ENCODE results near the gene SCAANT1.
A peak's percentile ranks its signal among the peaks of the same experiment; 100 is the strongest.

SCAANT1 gene

DNA sequence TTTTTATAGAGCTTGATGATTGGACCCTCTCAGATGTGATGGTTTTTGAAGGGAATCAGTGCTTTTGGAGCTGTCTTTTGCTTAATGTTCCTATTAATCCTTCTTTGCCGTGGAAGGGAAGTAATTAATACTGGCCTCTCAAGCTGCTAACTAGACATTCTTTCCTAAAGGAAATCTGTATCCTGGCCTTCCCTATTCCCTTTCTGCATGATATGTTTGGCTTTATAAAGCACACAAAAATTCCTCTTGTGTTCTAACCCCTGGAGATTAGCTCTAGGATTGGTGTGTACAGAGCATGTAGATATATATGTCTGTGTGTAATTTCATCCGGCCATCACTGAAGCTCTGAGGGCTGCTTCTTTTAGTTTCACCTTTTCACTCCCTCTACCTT lies 41.6 kb downstream of the SCAANT1 start:
- Histone ChIP-seq H3K9ac (ENCODE audit: low read length) (no peak overlapping the region), H2BK5ac (ENCODE audit: low read depth, low read length, poor library complexity, severe bottlenecking) (no peak overlapping the region), H3K27me3 (ENCODE audit: control insufficient read depth in 1 of 2, insufficient read depth in 1 of 2, low read length in 2 of 2) (no peaks in the 10 kb centered on the region), H4K8ac (ENCODE audit: low read length) (no peak overlapping the region), H3K14ac (ENCODE audit: low read length in 2 of 2) (no peak overlapping the region), H3K79me1 (replicated peaks; ENCODE audit: low read length, poor library complexity, severe bottlenecking) (peaks cover 23% of the 10 kb centered on the region), H3K4me3 (ENCODE audit: insufficient read depth in 1 of 2, low read depth in 1 of 2, low read length in 2 of 2) (no peak overlapping the region), H2BK12ac (ENCODE audit: low read length in 2 of 2) (no peak overlapping the region), H2AFZ (ENCODE audit: low read depth, low read length) (no peak overlapping the region), H3K9me3 (ENCODE audit: control insufficient read depth, low read length) (no peaks in the 10 kb centered on the region), H2BK120ac (ENCODE audit: low read depth, low read length) (no peak overlapping the region), H3K23ac (ENCODE audit: low read length in 2 of 2) (no peak overlapping the region), H3K4ac (ENCODE audit: low read depth in 1 of 2, low read length in 2 of 2) (no peak overlapping the region), H3K4me2 (ENCODE audit: low read length, poor library complexity, severe bottlenecking) (no peak overlapping the region), H3K27ac (ENCODE audit: low read length, poor library complexity, severe bottlenecking) (no peak overlapping the region), H3K4me1 (ENCODE audit: control insufficient read depth, insufficient read depth, low read depth, low read length) (peaks cover 3% of the 10 kb centered on the region), H2BK15ac (ENCODE audit: low read depth, poor library complexity, severe bottlenecking) (no peak overlapping the region), H3K18ac (ENCODE audit: low read depth in 1 of 2, low read length in 2 of 2) (no peak overlapping the region), H4K91ac (ENCODE audit: low read length) (no peak overlapping the region), H3K36me3 (ENCODE audit: control insufficient read depth in 1 of 2, insufficient read depth in 2 of 2, low read depth in 1 of 2, low read length in 2 of 2) (peaks cover 4 to 13% of the 10 kb centered on the region in 2 experiments), H2AK5ac (ENCODE audit: low read length, severe bottlenecking) (no peak overlapping the region)
- 86% methylated on average over 1 of the region's 2 CpGs for WGBS
- DNase-seq = no peak

DNA sequence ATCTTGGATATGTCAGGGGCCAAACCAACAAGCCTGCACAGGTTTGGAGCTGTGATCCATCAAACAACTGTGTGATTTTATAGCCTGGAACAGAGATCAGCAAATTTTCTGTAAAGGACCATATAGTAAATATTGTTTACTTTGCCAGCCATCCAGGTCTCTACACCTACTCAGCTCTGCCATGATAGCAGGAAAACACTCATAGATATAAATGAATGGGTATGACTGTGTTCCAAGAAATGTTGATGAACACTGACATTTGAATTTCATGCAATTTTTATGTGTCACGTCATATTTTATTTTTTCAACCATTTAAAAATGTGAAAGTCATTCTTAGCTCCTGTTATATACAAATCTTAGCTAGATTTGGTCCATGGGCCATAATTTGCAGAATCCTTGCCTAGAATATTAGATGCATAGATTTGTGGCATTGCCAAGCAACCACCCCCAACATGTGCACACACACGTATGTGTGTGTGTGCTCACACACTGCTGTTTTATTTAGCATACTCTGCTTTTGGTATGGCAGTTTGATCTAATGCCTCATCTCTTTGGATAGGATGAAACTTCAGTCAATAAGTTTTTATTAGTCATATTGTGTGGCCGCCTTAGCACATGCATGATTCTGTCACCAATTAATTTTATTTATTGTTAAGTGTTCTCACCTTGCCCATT lies 42.1 kb downstream of the SCAANT1 start:
- H3K4me2 ChIP-seq (ENCODE audit: low read length, poor library complexity, severe bottlenecking) = no peak overlapping the region
- H3K9ac ChIP-seq (ENCODE audit: low read length) = no peak overlapping the region
- no peak overlapping the region for H3K18ac ChIP-seq (ENCODE audit: low read depth in 1 of 2, low read length in 2 of 2)
- no CpG with 5 or more reads among the region's 3 CpGs for WGBS
- no peak overlapping the region for H4K91ac ChIP-seq (ENCODE audit: low read length)
- H2BK15ac ChIP-seq (ENCODE audit: low read depth, poor library complexity, severe bottlenecking) = no peak overlapping the region
- no peak overlapping the region for H2BK120ac ChIP-seq (ENCODE audit: low read depth, low read length)
- DNase-seq = no peak
- H3K36me3 ChIP-seq (ENCODE audit: control insufficient read depth in 1 of 2, insufficient read depth in 2 of 2, low read depth in 1 of 2, low read length in 2 of 2) = peaks cover 4 to 13% of the 10 kb centered on the region in 2 experiments
- H2BK12ac ChIP-seq (ENCODE audit: low read length in 2 of 2) = no peak overlapping the region
- no peak overlapping the region for H2AK5ac ChIP-seq (ENCODE audit: low read length, severe bottlenecking)
- no peak overlapping the region for H2AFZ ChIP-seq (ENCODE audit: low read depth, low read length)
- peaks cover 3% of the 10 kb centered on the region for H3K4me1 ChIP-seq (ENCODE audit: control insufficient read depth, insufficient read depth, low read depth, low read length)
- H3K79me1 ChIP-seq (replicated peaks; ENCODE audit: low read length, poor library complexity, severe bottlenecking) = peaks cover 24% of the 10 kb centered on the region
- no peaks in the 10 kb centered on the region for H3K27me3 ChIP-seq (ENCODE audit: control insufficient read depth in 1 of 2, insufficient read depth in 1 of 2, low read length in 2 of 2)
- H3K27ac ChIP-seq (ENCODE audit: low read length, poor library complexity, severe bottlenecking) = no peak overlapping the region
- no peak overlapping the region for H3K14ac ChIP-seq (ENCODE audit: low read length in 2 of 2)
- H3K23ac ChIP-seq (ENCODE audit: low read length in 2 of 2) = no peak overlapping the region
- H4K8ac ChIP-seq (ENCODE audit: low read length) = no peak overlapping the region
- H3K4me3 ChIP-seq (ENCODE audit: insufficient read depth in 1 of 2, low read depth in 1 of 2, low read length in 2 of 2) = no peak overlapping the region
- H3K4ac ChIP-seq (ENCODE audit: low read depth in 1 of 2, low read length in 2 of 2) = no peak overlapping the region
- H3K9me3 ChIP-seq (ENCODE audit: control insufficient read depth, low read length) = no peaks in the 10 kb centered on the region
- no peak overlapping the region for H2BK5ac ChIP-seq (ENCODE audit: low read depth, low read length, poor library complexity, severe bottlenecking)

- Histone ChIP-seq H3K9me3 (ENCODE audit: control insufficient read depth, low read length) (no peaks in the 10 kb centered on the region), H2BK120ac (ENCODE audit: low read depth, low read length) (no peak overlapping the region), H3K4me2 (ENCODE audit: low read length, poor library complexity, severe bottlenecking) (no peak overlapping the region), H2AK5ac (ENCODE audit: low read length, severe bottlenecking) (no peak overlapping the region), H2AFZ (ENCODE audit: low read depth, low read length) (no peak overlapping the region), H3K27ac (ENCODE audit: low read length, poor library complexity, severe bottlenecking) (no peak overlapping the region), H2BK5ac (ENCODE audit: low read depth, low read length, poor library complexity, severe bottlenecking) (no peak overlapping the region), H4K91ac (ENCODE audit: low read length) (no peak overlapping the region), H2BK12ac (ENCODE audit: low read length in 2 of 2) (no peak overlapping the region), H4K8ac (ENCODE audit: low read length) (no peak overlapping the region), H3K4me3 (ENCODE audit: insufficient read depth in 1 of 2, low read depth in 1 of 2, low read length in 2 of 2) (no peak overlapping the region), H3K36me3 (ENCODE audit: control insufficient read depth in 1 of 2, insufficient read depth in 2 of 2, low read depth in 1 of 2, low read length in 2 of 2) (peaks cover 4 to 13% of the 10 kb centered on the region in 2 experiments), H3K79me1 (replicated peaks; ENCODE audit: low read length, poor library complexity, severe bottlenecking) (peaks cover 17% of the 10 kb centered on the region), H3K9ac (ENCODE audit: low read length) (no peak overlapping the region), H3K14ac (ENCODE audit: low read length in 2 of 2) (no peak overlapping the region), H3K4me1 (ENCODE audit: control insufficient read depth, insufficient read depth, low read depth, low read length) (peaks cover 2% of the 10 kb centered on the region), H3K27me3 (ENCODE audit: control insufficient read depth in 1 of 2, insufficient read depth in 1 of 2, low read length in 2 of 2) (no peaks in the 10 kb centered on the region), H3K23ac (ENCODE audit: low read length in 2 of 2) (no peak overlapping the region), H3K4ac (ENCODE audit: low read depth in 1 of 2, low read length in 2 of 2) (no peak overlapping the region), H3K18ac (ENCODE audit: low read depth in 1 of 2, low read length in 2 of 2) (no peak overlapping the region), H2BK15ac (ENCODE audit: low read depth, poor library complexity, severe bottlenecking) (no peak overlapping the region)
- 100% methylated on average over 1 of the region's 1 CpG for WGBS
- no peak for DNase-seq
Measured at GRCh38 chr3:63867225-63867624, 45.0 kb downstream of the SCAANT1 start.

DNA sequence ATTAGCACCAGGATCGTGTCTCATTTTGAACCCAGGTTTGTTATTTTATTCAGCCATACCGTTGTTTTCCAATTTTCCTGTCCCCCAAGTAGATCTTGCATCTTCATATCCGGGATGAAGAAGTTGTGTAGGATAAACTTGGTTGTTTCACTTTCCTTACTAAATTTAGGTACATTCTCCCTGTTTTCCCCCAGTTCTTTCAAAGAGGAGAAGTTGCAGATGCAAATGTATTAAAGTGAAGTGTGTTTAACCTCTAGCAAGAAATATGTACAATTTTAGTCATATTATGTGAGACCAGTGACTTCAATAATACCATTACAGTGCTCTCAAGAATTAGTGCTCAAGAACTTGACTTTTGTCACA lies 47.2 kb downstream of the SCAANT1 start:
- WGBS = no CpG with 5 or more reads among the region's 3 CpGs

More for the DNA sequence above, 47.2 kb downstream of the SCAANT1 start:
- peak overlapping the region; percentile 74 to 86 for H3K4me3 ChIP-seq (ENCODE audit: insufficient read depth in 1 of 2, low read depth in 1 of 2, low read length in 2 of 2)
- no peak overlapping the region for H3K23ac ChIP-seq (ENCODE audit: low read length in 2 of 2)
- H2AK5ac ChIP-seq (ENCODE audit: low read length, severe bottlenecking) = no peak overlapping the region
- H3K27ac ChIP-seq (ENCODE audit: low read length, poor library complexity, severe bottlenecking) = no peak overlapping the region
- no peak overlapping the region for H3K4ac ChIP-seq (ENCODE audit: low read depth in 1 of 2, low read length in 2 of 2)
- no peak overlapping the region for H2BK15ac ChIP-seq (ENCODE audit: low read depth, poor library complexity, severe bottlenecking)
- peak; percentile 26 for DNase-seq
- H3K4me2 ChIP-seq (ENCODE audit: low read length, poor library complexity, severe bottlenecking) = peak overlapping the region; percentile 40
- peak overlapping the region; percentile 92 for H3K9ac ChIP-seq (ENCODE audit: low read length)
- H2BK120ac ChIP-seq (ENCODE audit: low read depth, low read length) = no peak overlapping the region
- H3K36me3 ChIP-seq (ENCODE audit: control insufficient read depth in 1 of 2, insufficient read depth in 2 of 2, low read depth in 1 of 2, low read length in 2 of 2) = peaks cover 4 to 13% of the 10 kb centered on the region in 2 experiments
- no peak overlapping the region for H3K14ac ChIP-seq (ENCODE audit: low read length in 2 of 2)
- H3K9me3 ChIP-seq (ENCODE audit: control insufficient read depth, low read length) = no peaks in the 10 kb centered on the region
- H4K91ac ChIP-seq (ENCODE audit: low read length) = no peak overlapping the region
- H2AFZ ChIP-seq (ENCODE audit: low read depth, low read length) = no peak overlapping the region
- no peak overlapping the region for H4K8ac ChIP-seq (ENCODE audit: low read length)
- H3K4me1 ChIP-seq (ENCODE audit: control insufficient read depth, insufficient read depth, low read depth, low read length) = peaks cover 4% of the 10 kb centered on the region
- H3K79me1 ChIP-seq (replicated peaks; ENCODE audit: low read length, poor library complexity, severe bottlenecking) = peaks cover 27% of the 10 kb centered on the region
- no peak overlapping the region for H2BK12ac ChIP-seq (ENCODE audit: low read length in 2 of 2)
- H2BK5ac ChIP-seq (ENCODE audit: low read depth, low read length, poor library complexity, severe bottlenecking) = no peak overlapping the region
- H3K27me3 ChIP-seq (ENCODE audit: control insufficient read depth in 1 of 2, insufficient read depth in 1 of 2, low read length in 2 of 2) = no peaks in the 10 kb centered on the region
- H3K18ac ChIP-seq (ENCODE audit: low read depth in 1 of 2, low read length in 2 of 2) = no peak overlapping the region

Measured in mesenchymal stem cell (in vitro differentiated cells and primary cell).